HG03060 (cell line): ENCODE measurements around the gene GPC6.

Source experiments
- ATAC-seq: cut with Tn5 transposase; IDR thresholded peaks from one replicate; pipeline ENCODE4 v1.9.1; 2021; ENCODE audit warnings: low read depth, moderate number of reproducible peaks; ENCODE audit not compliant: unreplicated experiment

Gene GPC6

GRCh38 chr13:94242554-94242953, 1015.9 kb downstream of the GPC6 start:
- no peak for ATAC-seq

- no peak for ATAC-seq
Measured at GRCh38 chr13:94243551-94243950, 1016.9 kb downstream of the GPC6 start.

- ATAC-seq = no peak
Measured at GRCh38 chr13:94246495-94246894, 1019.9 kb downstream of the GPC6 start.

GRCh38 chr13:94247890-94248289, 1021.3 kb downstream of the GPC6 start:
- ATAC-seq = no peak

DNA sequence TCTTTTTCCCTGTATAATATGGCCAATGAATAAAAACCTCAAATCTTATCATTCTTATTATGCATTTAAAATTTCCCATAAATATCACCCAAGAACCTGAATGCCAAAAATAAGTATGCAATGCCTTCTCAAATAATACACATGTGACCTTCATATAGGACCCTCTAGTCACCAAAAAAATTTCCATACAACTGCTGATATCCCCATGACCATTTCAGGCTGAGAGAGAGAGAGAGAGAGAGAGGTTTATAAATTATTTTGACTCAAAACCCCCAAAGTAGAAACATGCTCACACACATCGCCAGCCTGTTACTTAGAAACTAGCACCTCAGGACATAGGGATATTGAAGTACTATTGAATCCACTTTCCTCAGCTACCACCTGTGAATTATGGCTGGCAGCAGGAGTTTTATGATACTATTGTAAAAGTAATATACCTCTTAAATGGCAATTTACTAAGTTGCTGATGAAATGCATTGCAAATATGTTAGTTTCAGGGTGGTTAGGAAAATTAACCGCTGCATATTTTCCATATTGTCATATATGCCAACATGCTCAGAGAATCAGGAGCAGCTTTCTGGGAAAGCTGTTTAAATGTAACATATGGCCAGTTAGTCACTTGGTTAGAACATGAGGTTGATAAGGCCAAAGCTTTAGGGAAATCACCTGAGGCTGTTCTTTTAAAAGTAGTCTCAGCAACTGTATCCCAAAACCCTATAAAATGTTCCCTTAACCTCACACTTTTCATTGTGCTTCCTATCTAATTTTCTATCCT, 1022.0 kb downstream of the GPC6 start:
- no peak for ATAC-seq

GRCh38 chr13:94249512-94249911, 1022.9 kb downstream of the GPC6 start:
- no peak for ATAC-seq

- ATAC-seq = no peak
Measured at GRCh38 chr13:94251831-94252608, 1025.4 kb downstream of the GPC6 start.

DNA sequence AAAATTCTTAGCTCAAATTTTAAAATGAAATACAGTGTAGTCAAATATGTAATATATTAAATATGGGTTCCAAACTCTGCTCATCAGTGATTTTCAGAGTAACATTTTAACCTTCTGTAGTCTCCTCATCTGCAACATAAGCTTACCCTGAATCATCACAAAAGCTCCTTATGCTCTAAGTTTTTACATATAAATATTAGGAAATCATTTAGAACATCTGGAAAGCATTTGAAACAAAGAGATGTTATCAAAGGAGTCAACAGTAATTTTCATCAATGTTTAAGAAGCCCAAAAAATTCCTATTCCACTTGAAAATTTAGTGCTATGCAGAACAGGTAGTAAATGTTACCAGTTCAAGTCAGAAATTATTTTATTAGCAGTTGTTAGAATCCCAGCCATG, 1028.1 kb downstream of the GPC6 start:
- ATAC-seq = no peak

DNA sequence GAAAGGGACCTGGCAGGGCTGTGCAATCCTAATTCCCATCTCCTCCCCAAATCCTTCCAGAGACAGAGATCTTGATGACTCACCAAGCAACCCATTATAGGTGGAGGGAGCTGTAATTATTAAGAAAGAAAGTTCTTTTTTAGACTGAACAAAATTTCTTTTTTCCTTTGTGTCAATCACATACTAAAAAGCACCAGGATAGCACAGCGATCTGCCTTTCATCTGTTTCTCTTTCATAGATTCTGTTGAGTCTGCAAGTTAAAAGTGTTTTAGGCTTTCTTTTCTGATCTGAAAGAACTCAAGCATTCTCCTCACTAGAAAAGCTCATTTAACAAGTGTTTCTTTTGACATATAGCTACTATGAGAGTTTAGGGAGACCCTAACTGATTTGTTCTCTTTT, 1030.1 kb downstream of the GPC6 start:
- no peak for ATAC-seq

DNA sequence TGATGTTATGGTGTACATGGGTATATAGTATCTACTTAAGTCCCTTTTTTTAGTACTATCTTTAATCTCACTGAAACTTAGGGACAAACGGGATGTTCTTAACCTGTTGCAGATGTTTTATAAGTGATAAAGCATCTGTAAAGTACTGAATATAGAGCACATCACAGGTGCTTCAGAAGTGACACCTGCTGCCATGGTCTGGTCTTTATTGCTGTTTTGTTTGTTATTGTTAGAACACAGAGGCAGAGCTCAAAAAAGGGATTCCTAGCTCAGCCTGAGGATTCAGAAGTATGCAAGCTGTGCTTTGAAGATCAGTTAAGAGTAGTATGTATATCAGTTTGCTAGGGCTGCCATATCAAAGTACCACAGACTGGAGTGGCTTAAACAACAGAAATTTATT, 1033.4 kb downstream of the GPC6 start:
- ATAC-seq = no peak

DNA sequence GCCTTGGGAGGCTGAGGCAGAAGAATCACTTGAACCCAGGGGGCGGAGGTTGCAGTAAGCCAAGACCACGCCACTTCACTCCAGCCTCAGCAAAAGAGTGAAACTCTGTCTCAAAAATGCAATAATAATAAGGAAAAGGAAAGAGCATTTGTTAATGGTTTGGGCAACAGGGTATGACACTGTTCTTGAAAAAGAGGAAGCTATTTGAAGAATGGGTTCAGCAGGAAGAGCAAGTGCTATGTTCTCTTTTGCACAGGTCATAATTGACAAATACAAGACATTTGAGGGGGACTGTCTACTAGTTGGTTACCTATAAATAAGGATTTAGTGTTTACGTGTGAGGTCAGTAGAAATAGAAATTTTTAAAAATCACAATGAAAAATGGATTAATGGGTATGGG, 1034.6 kb downstream of the GPC6 start:
- no peak for ATAC-seq

DNA sequence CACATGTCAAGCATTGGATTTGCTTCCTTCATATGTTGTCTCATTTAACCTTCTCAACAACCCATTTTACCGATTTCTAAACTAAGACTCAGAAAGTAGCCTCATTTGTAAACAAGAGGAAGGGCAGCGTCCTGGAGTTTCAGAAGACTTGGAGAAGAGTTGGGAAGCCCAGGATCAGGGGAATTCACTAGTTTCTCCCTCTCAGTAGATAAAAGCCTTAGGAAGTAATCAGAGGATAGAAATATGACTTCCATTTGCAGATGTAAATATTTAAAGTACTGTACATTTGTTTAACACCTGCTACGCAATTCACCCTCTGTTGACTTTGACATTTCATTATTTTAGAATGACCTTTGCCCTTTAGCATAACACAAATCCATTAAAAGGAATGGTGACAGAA, 1036.4 kb downstream of the GPC6 start:
- ATAC-seq = no peak

- ATAC-seq = no peak
Measured at GRCh38 chr13:94267581-94268366, 1041.2 kb downstream of the GPC6 start.

GRCh38 chr13:94268661-94269060, 1042.1 kb downstream of the GPC6 start:
- ATAC-seq = no peak

DNA sequence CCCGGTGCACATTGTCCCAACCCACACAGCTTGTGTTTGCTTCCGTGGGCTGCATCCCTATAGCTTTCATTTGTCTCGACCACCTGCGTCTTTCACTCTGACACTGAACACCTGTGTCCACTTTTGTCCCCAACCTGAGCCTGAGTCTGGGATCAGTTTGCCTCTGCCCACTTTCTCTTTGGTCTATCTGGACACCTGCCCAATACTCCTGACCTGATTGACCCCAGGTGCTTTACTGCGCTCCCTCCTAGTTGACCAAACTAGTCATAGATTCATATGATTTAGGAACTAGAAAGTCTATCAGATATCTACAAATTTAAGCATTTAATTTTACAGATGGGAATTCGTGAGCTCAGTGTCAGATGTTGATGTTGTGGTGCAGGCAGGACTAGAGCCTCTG, 1043.0 kb downstream of the GPC6 start:
- no peak for ATAC-seq

GRCh38 chr13:94270556-94270955, 1043.9 kb downstream of the GPC6 start:
- ATAC-seq = no peak

DNA sequence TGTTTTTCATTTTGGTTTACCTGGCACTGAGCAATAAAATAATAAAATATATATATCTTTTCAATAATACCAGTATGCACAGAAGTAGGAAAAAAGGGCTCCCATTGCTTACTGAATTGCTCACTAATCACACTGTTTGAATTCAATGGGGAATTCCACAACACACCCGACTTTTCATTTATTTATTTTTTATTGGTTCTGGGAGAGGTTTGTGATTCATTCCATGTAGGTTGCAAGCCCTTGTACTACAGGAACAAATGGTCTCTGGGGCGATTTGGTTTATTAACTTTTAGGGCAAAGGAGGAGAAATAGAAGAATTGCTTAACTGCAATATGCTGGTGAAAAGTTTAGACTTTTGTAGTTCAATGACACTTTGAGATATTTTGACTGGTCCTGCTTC, 1045.4 kb downstream of the GPC6 start:
- no peak for ATAC-seq

DNA sequence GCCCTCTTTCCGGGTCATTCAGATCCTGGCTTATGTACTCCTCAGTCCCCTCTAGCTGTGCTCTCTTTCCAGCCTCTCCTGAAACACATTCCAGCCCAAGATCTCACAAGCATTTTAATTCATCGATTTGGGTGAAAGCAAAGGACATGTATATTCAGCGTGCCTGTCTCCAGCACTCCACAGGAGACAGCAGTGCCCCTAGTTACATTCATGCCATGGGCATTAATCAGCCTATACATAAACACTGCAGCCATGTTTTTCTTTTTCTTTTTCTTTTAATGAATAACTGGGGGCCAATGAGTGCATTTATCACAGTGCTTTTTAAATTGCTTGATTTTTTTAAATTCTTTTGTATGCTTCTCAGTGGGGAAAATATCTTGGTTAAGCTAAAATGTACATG, 1053.7 kb downstream of the GPC6 start:
- no peak for ATAC-seq

- no peak for ATAC-seq
Measured at GRCh38 chr13:94280845-94281244, 1054.2 kb downstream of the GPC6 start.

DNA sequence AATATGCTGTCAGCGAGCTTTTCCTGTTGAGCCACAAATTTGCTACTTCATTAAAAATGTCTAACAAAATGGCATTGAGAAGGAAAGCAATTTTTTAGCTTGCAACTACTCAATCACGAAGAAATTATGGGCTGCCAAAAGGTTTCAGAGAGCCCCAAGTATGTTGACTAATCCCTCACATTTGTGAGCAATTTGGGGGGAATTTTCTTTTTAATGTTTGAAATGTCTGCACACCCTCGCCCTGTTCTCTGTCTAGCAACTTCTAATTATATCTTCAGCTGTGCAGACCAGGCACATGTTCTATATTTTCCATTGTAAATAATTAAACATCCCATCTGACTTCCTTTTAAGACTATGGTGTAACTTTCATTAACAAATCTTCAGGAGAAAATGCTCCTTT, 1060.0 kb downstream of the GPC6 start:
- no peak for ATAC-seq

DNA sequence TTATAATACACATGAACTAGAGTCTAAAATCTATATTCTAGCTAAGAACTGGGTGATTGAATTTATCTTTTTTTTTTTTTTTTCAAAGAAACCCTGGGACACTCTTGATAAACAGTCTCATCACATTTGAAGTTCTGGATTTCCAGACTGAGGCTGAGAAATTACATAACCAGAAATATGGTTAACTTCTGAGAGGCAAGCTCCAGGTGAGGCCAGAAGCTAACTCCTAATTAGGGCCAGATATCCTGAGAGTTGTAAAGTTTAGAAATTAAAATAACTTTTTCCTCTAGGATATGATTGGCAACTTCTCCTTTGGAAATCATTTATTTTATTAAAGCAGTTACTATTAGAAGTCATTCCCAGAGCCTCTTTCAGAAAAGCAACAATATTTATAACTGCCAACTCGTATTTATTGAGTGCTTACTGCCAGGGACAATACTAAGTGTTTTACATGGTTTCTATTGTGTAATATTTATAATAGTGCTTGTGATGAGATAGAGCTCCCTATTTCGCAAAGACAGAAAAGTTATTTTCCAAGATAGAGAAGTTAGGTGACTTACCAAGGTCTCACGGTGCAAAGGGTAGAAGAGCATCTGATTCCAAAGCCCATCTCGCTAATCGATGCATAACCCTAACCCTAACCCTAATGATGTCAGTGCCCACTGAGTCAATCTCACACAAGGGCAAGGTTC, 1065.2 kb downstream of the GPC6 start:
- ATAC-seq = no peak
